ENCODE measurements around the gene ZNF217.
"Not testable (repeated sequence)": the region's sequence is repeated elsewhere in the genome, so short reads cannot be mapped to it uniquely, and the experiment has no call there.

The ZNF217 gene

GRCh38 chr20:53628758-53629157 lies 35.1 kb upstream of the ZNF217 start:
- not testable (repeated sequence) for H3K27ac ChIP-seq (ENCODE audit: low read length); H3K4me3 ChIP-seq (ENCODE audit: low read length)

GRCh38 chr20:53628076-53628475 lies 34.4 kb upstream of the ZNF217 start:
- Histone ChIP-seq H3K9me3 (ENCODE audit: control insufficient read depth, low read depth, low read length) (no peaks in the 10 kb centered on the region), H3K27ac (ENCODE audit: low read length) (no peak overlapping the region), H3K9ac (ENCODE audit: low read length) (no peak overlapping the region), H3K27me3 (ENCODE audit: control insufficient read depth, insufficient read depth, low read length) (no peaks in the 10 kb centered on the region), H3K4me3 (ENCODE audit: low read length) (no peak overlapping the region), H3K36me3 (ENCODE audit: control insufficient read depth, low read depth, low read length) (no peaks in the 10 kb centered on the region), H3K4me1 (ENCODE audit: control insufficient read depth, low read depth, low read length) (peaks cover 12% of the 10 kb centered on the region)

More at GRCh38 chr20:53628758-53629157, 35.1 kb upstream of the ZNF217 start:
- not testable (repeated sequence) for H3K27me3 ChIP-seq (ENCODE audit: control insufficient read depth, insufficient read depth, low read length); H3K36me3 ChIP-seq (ENCODE audit: control insufficient read depth, low read depth, low read length); H3K4me1 ChIP-seq (ENCODE audit: control insufficient read depth, low read depth, low read length); H3K9ac ChIP-seq (ENCODE audit: low read length); H3K9me3 ChIP-seq (ENCODE audit: control insufficient read depth, low read depth, low read length)

GRCh38 chr20:53627001-53627400 lies 33.4 kb upstream of the ZNF217 start:
- not testable (repeated sequence) for H3K4me3 ChIP-seq (ENCODE audit: low read length); H3K9ac ChIP-seq (ENCODE audit: low read length); H3K27ac ChIP-seq (ENCODE audit: low read length); H3K27me3 ChIP-seq (ENCODE audit: control insufficient read depth, insufficient read depth, low read length); H3K9me3 ChIP-seq (ENCODE audit: control insufficient read depth, low read depth, low read length); H3K36me3 ChIP-seq (ENCODE audit: control insufficient read depth, low read depth, low read length)
- H3K4me1 ChIP-seq (ENCODE audit: control insufficient read depth, low read depth, low read length): peaks cover 23% of the 10 kb centered on the region

- H3K36me3 ChIP-seq (ENCODE audit: control insufficient read depth, low read depth, low read length): no peaks in the 10 kb centered on the region
- no peaks in the 10 kb centered on the region for H3K27me3 ChIP-seq (ENCODE audit: control insufficient read depth, insufficient read depth, low read length)
- no peak overlapping the region for H3K4me3 ChIP-seq (ENCODE audit: low read length)
- H3K9ac ChIP-seq (ENCODE audit: low read length): no peak overlapping the region
- peaks cover 27% of the 10 kb centered on the region for H3K4me1 ChIP-seq (ENCODE audit: control insufficient read depth, low read depth, low read length)
- no peaks in the 10 kb centered on the region for H3K9me3 ChIP-seq (ENCODE audit: control insufficient read depth, low read depth, low read length)
- H3K27ac ChIP-seq (ENCODE audit: low read length): no peak overlapping the region
Observed at GRCh38 chr20:53626584-53626983, 32.9 kb upstream of the ZNF217 start.

- H3K4me3 ChIP-seq (ENCODE audit: low read length): no peak overlapping the region
- no peaks in the 10 kb centered on the region for H3K9me3 ChIP-seq (ENCODE audit: control insufficient read depth, low read depth, low read length)
- no peaks in the 10 kb centered on the region for H3K36me3 ChIP-seq (ENCODE audit: control insufficient read depth, low read depth, low read length)
- no peaks in the 10 kb centered on the region for H3K27me3 ChIP-seq (ENCODE audit: control insufficient read depth, insufficient read depth, low read length)
- H3K27ac ChIP-seq (ENCODE audit: low read length): no peak overlapping the region
- peaks cover 30% of the 10 kb centered on the region for H3K4me1 ChIP-seq (ENCODE audit: control insufficient read depth, low read depth, low read length)
- H3K9ac ChIP-seq (ENCODE audit: low read length): no peak overlapping the region
Observed at GRCh38 chr20:53625311-53626129, 31.9 kb upstream of the ZNF217 start.

GRCh38 chr20:53624927-53625250 lies 31.2 kb upstream of the ZNF217 start:
- H3K27me3 ChIP-seq (ENCODE audit: control insufficient read depth, insufficient read depth, low read length); H3K9me3 ChIP-seq (ENCODE audit: control insufficient read depth, low read depth, low read length); H3K36me3 ChIP-seq (ENCODE audit: control insufficient read depth, low read depth, low read length); H3K27ac ChIP-seq (ENCODE audit: low read length); H3K9ac ChIP-seq (ENCODE audit: low read length); H3K4me3 ChIP-seq (ENCODE audit: low read length): not testable (repeated sequence)
- H3K4me1 ChIP-seq (ENCODE audit: control insufficient read depth, low read depth, low read length): peaks cover 30% of the 10 kb centered on the region

GRCh38 chr20:53623454-53624211 lies 30.0 kb upstream of the ZNF217 start:
- Histone ChIP-seq H3K27me3 (ENCODE audit: control insufficient read depth, insufficient read depth, low read length) (no peaks in the 10 kb centered on the region), H3K4me3 (ENCODE audit: low read length) (peak overlapping the region; percentile 57), H3K9ac (ENCODE audit: low read length) (peak overlapping the region; percentile 83), H3K27ac (ENCODE audit: low read length) (peak overlapping the region; percentile 95), H3K4me1 (ENCODE audit: control insufficient read depth, low read depth, low read length) (peaks cover 34% of the 10 kb centered on the region), H3K9me3 (ENCODE audit: control insufficient read depth, low read depth, low read length) (no peaks in the 10 kb centered on the region), H3K36me3 (ENCODE audit: control insufficient read depth, low read depth, low read length) (no peaks in the 10 kb centered on the region)

- H3K4me3 ChIP-seq (ENCODE audit: low read length): peak overlapping the region; percentile 57
- H3K9ac ChIP-seq (ENCODE audit: low read length): peak overlapping the region; percentile 83
- no peaks in the 10 kb centered on the region for H3K9me3 ChIP-seq (ENCODE audit: control insufficient read depth, low read depth, low read length)
- peak overlapping the region; percentile 95 for H3K27ac ChIP-seq (ENCODE audit: low read length)
- peaks cover 34% of the 10 kb centered on the region for H3K4me1 ChIP-seq (ENCODE audit: control insufficient read depth, low read depth, low read length)
- H3K36me3 ChIP-seq (ENCODE audit: control insufficient read depth, low read depth, low read length): no peaks in the 10 kb centered on the region
- no peaks in the 10 kb centered on the region for H3K27me3 ChIP-seq (ENCODE audit: control insufficient read depth, insufficient read depth, low read length)
Observed at GRCh38 chr20:53623134-53623453, 29.5 kb upstream of the ZNF217 start.

GRCh38 chr20:53622247-53623133 lies 28.9 kb upstream of the ZNF217 start:
- H3K36me3 ChIP-seq (ENCODE audit: control insufficient read depth, low read depth, low read length): no peaks in the 10 kb centered on the region
- no peak overlapping the region for H3K4me3 ChIP-seq (ENCODE audit: low read length)
- H3K4me1 ChIP-seq (ENCODE audit: control insufficient read depth, low read depth, low read length): peaks cover 34% of the 10 kb centered on the region
- H3K27ac ChIP-seq (ENCODE audit: low read length): peak overlapping the region; percentile 95
- peak overlapping the region; percentile 83 for H3K9ac ChIP-seq (ENCODE audit: low read length)
- no peaks in the 10 kb centered on the region for H3K9me3 ChIP-seq (ENCODE audit: control insufficient read depth, low read depth, low read length)
- H3K27me3 ChIP-seq (ENCODE audit: control insufficient read depth, insufficient read depth, low read length): no peaks in the 10 kb centered on the region

- H3K9me3 ChIP-seq (ENCODE audit: control insufficient read depth, low read depth, low read length): no peaks in the 10 kb centered on the region
- no peak overlapping the region for H3K9ac ChIP-seq (ENCODE audit: low read length)
- H3K36me3 ChIP-seq (ENCODE audit: control insufficient read depth, low read depth, low read length): no peaks in the 10 kb centered on the region
- H3K4me1 ChIP-seq (ENCODE audit: control insufficient read depth, low read depth, low read length): peaks cover 34% of the 10 kb centered on the region
- H3K27me3 ChIP-seq (ENCODE audit: control insufficient read depth, insufficient read depth, low read length): no peaks in the 10 kb centered on the region
- no peak overlapping the region for H3K27ac ChIP-seq (ENCODE audit: low read length)
- no peak overlapping the region for H3K4me3 ChIP-seq (ENCODE audit: low read length)
Observed at GRCh38 chr20:53621482-53622246, 28.0 kb upstream of the ZNF217 start.

GRCh38 chr20:53618490-53619000 lies 24.9 kb upstream of the ZNF217 start:
- H3K27me3 ChIP-seq (ENCODE audit: control insufficient read depth, insufficient read depth, low read length); H3K9ac ChIP-seq (ENCODE audit: low read length); H3K4me3 ChIP-seq (ENCODE audit: low read length); H3K9me3 ChIP-seq (ENCODE audit: control insufficient read depth, low read depth, low read length); H3K36me3 ChIP-seq (ENCODE audit: control insufficient read depth, low read depth, low read length); H3K27ac ChIP-seq (ENCODE audit: low read length): not testable (repeated sequence)
- peaks cover 31% of the 10 kb centered on the region for H3K4me1 ChIP-seq (ENCODE audit: control insufficient read depth, low read depth, low read length)
